ENCODE results near the gene GAL3ST3. TPM values are rescaled to one million over a fixed set of nuclear protein-coding genes. Genes with fewer than 3 reads are reported as not detected.

Gene GAL3ST3
- total and polyA plus RNA-seq, 2 of the 8 experiments (the other 6 are each of a cell fraction or from before 2014, with no cell fraction given), result 21.1 to 21.4 TPM

DNA sequence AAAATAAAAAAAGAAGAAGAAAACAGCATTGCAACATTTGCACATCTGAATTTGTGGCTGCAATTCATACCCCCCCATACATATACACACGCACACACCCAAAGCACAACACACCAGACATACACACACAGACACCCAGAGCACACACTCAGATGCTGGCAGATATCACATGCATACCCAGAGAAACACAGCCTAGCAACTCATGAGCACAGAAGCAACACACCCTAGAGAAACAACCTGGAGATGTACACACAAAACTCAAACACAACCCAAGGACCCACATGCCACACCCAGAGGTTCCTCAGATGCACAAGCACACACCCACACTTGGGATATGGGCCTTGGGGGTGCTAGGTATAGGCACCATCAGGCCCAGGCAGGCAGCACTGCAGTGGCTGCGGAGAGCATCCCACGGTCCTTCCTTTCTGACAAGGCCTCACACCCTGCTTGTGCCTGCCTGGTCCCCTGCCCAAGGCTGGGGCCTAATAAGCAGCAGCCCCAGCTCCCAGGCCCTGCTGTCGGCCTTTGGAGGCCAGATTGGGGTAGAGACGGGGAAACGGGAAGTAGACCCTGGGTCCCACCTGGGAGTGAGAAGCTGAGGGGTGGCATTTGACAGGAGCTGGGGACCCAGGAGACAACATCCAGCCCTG is 34.0 kb downstream of the GAL3ST3 start:
- no peak overlapping the region for H2AK5ac ChIP-seq (ENCODE audit: low read depth, low read length)
- H2BK15ac ChIP-seq (ENCODE audit: low read length), result no peak overlapping the region
- no peak overlapping the region for H3K23ac ChIP-seq (ENCODE audit: insufficient read length)
- FAIRE-seq (no peak), DNase-seq (ENCODE audit: low read depth in 1 of 2, low spot score in 2 of 2) (no peak)
- no peaks in the 10 kb centered on the region for H3K36me3 ChIP-seq (ENCODE audit: control insufficient read depth in 2 of 4, insufficient read depth in 4 of 4, low read length in 3 of 4)
- ChIA-PET CTCF (ENCODE audit: partially characterized antibody) (interaction anchor here (0.7 to 1.6 kb wide), 4 partner anchors 10 to 257 kb away, joined by 3 to 4 read pairs (median 3); no protein-coding TSS in a partner anchor), POLR2A (ENCODE audit: partially characterized antibody) (interaction anchor here (1.2 kb wide), 1 partner anchor 12 kb away, joined by 5 read pairs; the partner anchor contains the start of genes BANF1 and EIF1AD)
- no peaks in the 10 kb centered on the region for H3K79me1 ChIP-seq (ENCODE audit: low read depth, low read length)
- H3K9me3 ChIP-seq (ENCODE audit: insufficient read depth in 2 of 2, low read depth in 1 of 2, low read length in 1 of 2), result no peaks in the 10 kb centered on the region
- no peak overlapping the region for H4K8ac ChIP-seq (ENCODE audit: extremely low read depth, insufficient read depth, low read length)
- no peak overlapping the region for H3K27ac ChIP-seq (ENCODE audit: low read depth, low read length)
- no peaks in the 10 kb centered on the region for H3K79me2 ChIP-seq (ENCODE audit: control insufficient read depth in 1 of 2, insufficient read depth in 2 of 2, low read length in 2 of 2)
- H2AFZ ChIP-seq (ENCODE audit: low read length), result no peak overlapping the region
- 96% methylated on average over 6 of the region's 6 CpGs; no CpG with 5 or more reads in 1 of the 2 experiments for WGBS, 2 experiments (ENCODE audit: extremely low coverage in 1 of 2, insufficient coverage in 1 of 2, insufficient read length in 1 of 2, insufficient replicate concordance in 2 of 2, low coverage in 1 of 2, low lambda C conversion rate in 2 of 2, missing lambda C conversion rate in 1 of 2)
- H4K20me1 ChIP-seq (replicated peaks in 1 of 2; ENCODE audit: control insufficient read depth in 1 of 2, insufficient read depth in 2 of 2, low read length in 2 of 2), result no peaks in the 10 kb centered on the region
- H2BK120ac ChIP-seq (replicated peaks; ENCODE audit: low read depth, low read length), result no peak overlapping the region
- no peak overlapping the region for H3K14ac ChIP-seq (ENCODE audit: insufficient read length)
- peaks cover 6 to 26% (median 24%) of the 10 kb centered on the region in 4 experiments for H3K27me3 ChIP-seq (replicated peaks in 1 of 4; ENCODE audit: control insufficient read depth in 3 of 4, extremely low read depth in 1 of 4, insufficient read depth in 3 of 4, low read length in 3 of 4)
- H3K4ac ChIP-seq (replicated peaks; ENCODE audit: insufficient read length, low read depth, low read length), result no peak overlapping the region
- H3K56ac ChIP-seq (replicated peaks; ENCODE audit: insufficient read length, low read depth, low read length), result no peak overlapping the region
- no peak overlapping the region for H3K4me3 ChIP-seq (ENCODE audit: extremely low read depth in 1 of 4, insufficient read depth in 2 of 4, low read depth in 3 of 4, low read length in 4 of 4)
- no peak overlapping the region for H4K5ac ChIP-seq (ENCODE audit: insufficient read length, low read depth, low read length)
- no peak overlapping the region for H3K9ac ChIP-seq (replicated peaks in 1 of 4; ENCODE audit: extremely low read depth in 1 of 4, low read depth in 3 of 4, low read length in 3 of 4)
- H3K4me1 ChIP-seq (replicated peaks in 1 of 4; ENCODE audit: control insufficient read depth in 3 of 4, insufficient read depth in 4 of 4, low read length in 3 of 4), result peaks cover 0 to 8% (median 5%) of the 10 kb centered on the region in 4 experiments; a peak in 5 of 7 replicates
- H2BK20ac ChIP-seq (ENCODE audit: low read length), result no peak overlapping the region
- no peak overlapping the region for H2BK12ac ChIP-seq (ENCODE audit: low read depth, low read length)
- H3K18ac ChIP-seq (ENCODE audit: extremely low read depth, low read length), result no peak overlapping the region
- H3K23me2 ChIP-seq (ENCODE audit: low read depth, low read length), result peaks cover 2% of the 10 kb centered on the region; the same call in 1 of the 2 replicates
- no peak overlapping the region for H4K91ac ChIP-seq (replicated peaks; ENCODE audit: insufficient read length, low read length)
- H2BK5ac ChIP-seq (ENCODE audit: low read depth, low read length), result no peak overlapping the region
- no peak overlapping the region for H3K4me2 ChIP-seq (ENCODE audit: insufficient read depth in 1 of 2, low read depth in 2 of 2, low read length in 2 of 2)

Measured in H1 (cell line).